Measurements from ENCODE around the gene CEP68. TPM values are rescaled to one million over a fixed set of nuclear protein-coding genes. Genes with fewer than 3 reads are reported as not detected.
"Not testable (repeated sequence)": the region's sequence is repeated elsewhere in the genome, so short reads cannot be mapped to it uniquely, and the experiment has no call there.

Gene CEP68
- 5.9 and 6.1 TPM in 2 replicates for total RNA-seq

DNA sequence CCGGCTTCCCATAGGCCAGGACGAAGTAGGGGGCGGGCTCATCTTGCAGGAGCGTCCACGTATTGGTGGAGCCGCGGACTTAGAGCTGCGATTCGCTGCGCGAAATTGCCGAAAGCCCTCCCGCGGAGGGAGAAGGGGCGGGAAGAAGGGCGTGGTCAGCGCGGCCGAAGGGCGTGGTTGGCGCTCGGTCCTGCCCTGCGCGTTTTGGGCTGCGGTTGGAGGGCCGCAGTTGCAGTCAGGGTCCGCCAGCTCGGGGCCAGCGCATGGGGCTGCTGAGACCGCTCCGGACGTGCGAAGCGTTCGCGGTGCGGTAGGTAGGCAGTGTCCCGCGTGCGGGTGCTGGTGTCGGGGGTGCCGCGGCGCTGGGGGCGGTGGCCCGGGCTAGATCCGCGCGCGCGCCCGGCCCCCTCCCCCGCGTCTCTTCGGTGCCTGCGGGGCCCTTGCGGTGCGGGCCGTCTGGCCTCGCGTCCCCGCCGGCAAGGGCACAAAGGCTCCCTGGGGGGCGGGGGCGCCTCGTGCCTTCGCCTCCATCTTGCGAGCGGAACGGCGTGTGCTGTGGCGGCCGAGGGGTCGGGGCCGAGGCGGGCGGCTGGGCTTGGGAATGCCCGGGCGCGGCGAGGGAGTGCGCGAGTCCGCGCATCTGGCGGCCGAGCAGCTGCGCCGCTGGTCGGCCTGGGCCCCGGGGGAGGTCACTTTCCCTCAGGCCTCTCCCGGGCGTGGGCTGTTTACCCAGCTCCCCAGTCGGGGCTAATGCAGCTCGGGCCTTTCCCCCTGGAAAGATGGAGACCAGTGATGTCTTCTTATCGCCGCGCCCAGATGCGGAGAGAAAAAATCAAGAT is at the start of gene CEP68:
CEP68 (plus strand) TSS at position 202 of the 839 bp plus-strand sequence. CDS start 13,029 bp downstream, outside the sequence.
- peaks cover 52% of the 10 kb centered on the region for H3K4me1 Mint-ChIP-seq (ENCODE audit: low read depth)

DNA sequence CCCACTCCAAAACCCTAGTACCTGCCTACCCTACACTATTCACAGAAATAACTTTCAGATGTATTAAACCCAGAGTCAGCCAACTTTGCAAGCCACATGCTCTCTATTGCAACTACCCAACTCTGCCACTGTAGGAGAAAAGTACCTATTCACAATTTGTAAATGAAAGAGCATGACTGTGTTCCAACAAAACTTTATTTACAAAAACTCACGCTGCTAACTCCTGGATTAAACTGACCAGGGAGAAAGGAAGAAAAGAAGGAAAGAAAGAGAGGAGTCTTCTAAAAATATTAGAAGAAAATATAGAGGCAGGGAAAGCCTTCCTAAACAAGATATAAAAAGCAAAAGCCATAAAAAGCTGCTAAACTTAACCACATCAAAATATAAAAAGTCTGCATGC is 42.4 kb upstream of the CEP68 start:
- H3K9me3 Mint-ChIP-seq: no peaks in the 10 kb centered on the region
- H3K36me3 Mint-ChIP-seq (ENCODE audit: low read depth): peaks cover 82% of the 10 kb centered on the region
- no peak for DNase-seq (ENCODE audit: low spot score)
- H3K4me3 Mint-ChIP-seq (ENCODE audit: low read depth): no peak overlapping the region
- peaks cover 9% of the 10 kb centered on the region for H3K4me1 Mint-ChIP-seq (ENCODE audit: low read depth)
- H3K27ac Mint-ChIP-seq: peak overlapping the region; percentile 13
- H3K27me3 Mint-ChIP-seq (ENCODE audit: low read depth): no peaks in the 10 kb centered on the region
- intact Hi-C loops (cut with micrococcal nuclease): no loop called here

More for the DNA sequence above, at the start of gene CEP68:
- Mint-ChIP-seq H3K27ac (peak within 1 kb of the TSS; percentile 73), H3K9me3 (no peaks in the 10 kb centered on the region), H3K27me3 (ENCODE audit: low read depth) (no peaks in the 10 kb centered on the region), H3K4me3 (ENCODE audit: low read depth) (peak within 1 kb of the TSS; percentile 92), H3K36me3 (ENCODE audit: low read depth) (peaks cover 4% of the 10 kb centered on the region)
- intact Hi-C loops (cut with micrococcal nuclease): loop anchor here (1.0 to 10.0 kb wide), 8 partner anchors 68 to 532 kb away; partner anchors contain the start of genes ACTR2, AFTPH, RAB1A and SLC1A4
- DNase-seq (ENCODE audit: low spot score): peak; percentile 96

DNA sequence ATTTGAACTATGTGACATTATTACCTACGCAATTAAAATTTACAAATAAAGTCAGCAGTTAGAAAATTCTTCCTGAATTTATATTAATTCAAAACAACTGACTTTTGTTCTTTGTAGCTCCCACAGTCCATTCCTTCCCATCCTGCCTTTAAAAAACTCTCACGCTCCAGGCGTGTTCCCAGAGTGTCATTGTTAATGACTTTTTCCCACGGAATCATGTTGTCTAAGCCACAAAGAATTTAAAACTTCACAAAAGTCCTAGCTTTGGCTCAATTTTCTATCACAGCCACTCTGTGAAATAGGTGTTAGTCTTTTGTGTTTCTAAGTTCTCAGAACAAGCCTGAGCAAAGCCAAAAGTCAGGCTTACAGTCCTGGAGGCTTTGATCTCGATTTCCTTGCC is 40.5 kb upstream of the CEP68 start:
- DNase-seq (ENCODE audit: low spot score): no peak
- Mint-ChIP-seq H3K9me3 (no peaks in the 10 kb centered on the region), H3K27ac (no peak overlapping the region), H3K27me3 (ENCODE audit: low read depth) (no peaks in the 10 kb centered on the region), H3K4me1 (ENCODE audit: low read depth) (peaks cover 9% of the 10 kb centered on the region), H3K36me3 (ENCODE audit: low read depth) (peaks cover 77% of the 10 kb centered on the region), H3K4me3 (ENCODE audit: low read depth) (no peak overlapping the region)
- intact Hi-C loops (cut with micrococcal nuclease): no loop called here

- Mint-ChIP-seq H3K27ac (peak overlapping the region; percentile 41), H3K27me3 (ENCODE audit: low read depth) (no peaks in the 10 kb centered on the region)
Observed at GRCh38 chr2:65016789-65017188, 39.4 kb upstream of the CEP68 start.

DNA sequence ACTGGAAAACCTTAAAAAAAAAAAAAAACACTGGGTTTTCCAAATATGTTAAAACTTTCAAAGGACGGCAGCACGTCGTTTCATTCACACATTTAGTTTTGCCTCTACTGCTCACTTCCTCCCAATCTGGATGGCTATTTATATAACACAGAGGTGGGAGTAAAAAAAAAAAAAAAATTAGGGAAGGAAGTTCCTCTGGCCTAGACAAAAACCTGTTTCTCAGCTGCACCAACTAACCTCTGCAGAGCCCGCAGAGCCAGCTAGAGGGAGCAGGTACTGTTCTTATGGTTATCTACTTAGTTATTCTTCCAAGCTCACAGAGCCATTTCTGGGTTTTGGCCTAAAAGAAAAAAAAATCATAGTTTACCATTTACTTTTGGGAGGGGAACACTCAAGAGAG is 38.9 kb upstream of the CEP68 start:
- H3K27ac Mint-ChIP-seq: no peak overlapping the region
- H3K27me3 Mint-ChIP-seq (ENCODE audit: low read depth): no peaks in the 10 kb centered on the region
- H3K4me1 Mint-ChIP-seq (ENCODE audit: low read depth): peaks cover 9% of the 10 kb centered on the region
- H3K9me3 Mint-ChIP-seq: no peaks in the 10 kb centered on the region
- H3K36me3 Mint-ChIP-seq (ENCODE audit: low read depth): peaks cover 76% of the 10 kb centered on the region
- H3K4me3 Mint-ChIP-seq (ENCODE audit: low read depth): no peak overlapping the region
- intact Hi-C loops (cut with micrococcal nuclease): no loop called here
- no peak for DNase-seq (ENCODE audit: low spot score)

More at GRCh38 chr2:65016789-65017188, 39.4 kb upstream of the CEP68 start:
- intact Hi-C loops (cut with micrococcal nuclease): no loop called here
- Mint-ChIP-seq H3K4me3 (ENCODE audit: low read depth) (no peak overlapping the region), H3K36me3 (ENCODE audit: low read depth) (peaks cover 75% of the 10 kb centered on the region), H3K4me1 (ENCODE audit: low read depth) (peaks cover 9% of the 10 kb centered on the region), H3K9me3 (no peaks in the 10 kb centered on the region)
- no peak for DNase-seq (ENCODE audit: low spot score)

GRCh38 chr2:65018141-65018582 is 38.1 kb upstream of the CEP68 start:
- Mint-ChIP-seq H3K36me3 (ENCODE audit: low read depth) (peaks cover 77% of the 10 kb centered on the region), H3K9me3 (no peaks in the 10 kb centered on the region), H3K27ac (no peak overlapping the region), H3K4me3 (ENCODE audit: low read depth) (no peak overlapping the region), H3K4me1 (ENCODE audit: low read depth) (peaks cover 8% of the 10 kb centered on the region), H3K27me3 (ENCODE audit: low read depth) (no peaks in the 10 kb centered on the region)
- intact Hi-C loops (cut with micrococcal nuclease): no loop called here
- no peak for DNase-seq (ENCODE audit: low spot score)

- no peak overlapping the region for H3K4me3 Mint-ChIP-seq (ENCODE audit: low read depth)
- H3K36me3 Mint-ChIP-seq (ENCODE audit: low read depth): peaks cover 78% of the 10 kb centered on the region
- intact Hi-C loops (cut with micrococcal nuclease): no loop called here
- DNase-seq (ENCODE audit: low spot score): no peak
- no peaks in the 10 kb centered on the region for H3K27me3 Mint-ChIP-seq (ENCODE audit: low read depth)
- H3K9me3 Mint-ChIP-seq: no peaks in the 10 kb centered on the region
- H3K4me1 Mint-ChIP-seq (ENCODE audit: low read depth): peaks cover 5% of the 10 kb centered on the region
- no peak overlapping the region for H3K27ac Mint-ChIP-seq
Observed at GRCh38 chr2:65019010-65019409, 37.2 kb upstream of the CEP68 start.

GRCh38 chr2:65019675-65020195 is 36.5 kb upstream of the CEP68 start:
- Mint-ChIP-seq H3K36me3 (ENCODE audit: low read depth) (peaks cover 77% of the 10 kb centered on the region), H3K9me3 (no peaks in the 10 kb centered on the region)
- DNase-seq (ENCODE audit: low spot score): no peak

GRCh38 chr2:65020251-65020650 is 36.0 kb upstream of the CEP68 start:
- H3K27ac Mint-ChIP-seq; H3K9me3 Mint-ChIP-seq; H3K4me1 Mint-ChIP-seq (ENCODE audit: low read depth); DNase-seq (ENCODE audit: low spot score); intact Hi-C loops (cut with micrococcal nuclease); H3K27me3 Mint-ChIP-seq (ENCODE audit: low read depth); H3K4me3 Mint-ChIP-seq (ENCODE audit: low read depth): not testable (repeated sequence)
- H3K36me3 Mint-ChIP-seq (ENCODE audit: low read depth): peaks cover 72% of the 10 kb centered on the region

More at GRCh38 chr2:65019675-65020195, 36.5 kb upstream of the CEP68 start:
- Mint-ChIP-seq H3K4me1 (ENCODE audit: low read depth) (peaks cover 9% of the 10 kb centered on the region), H3K27ac (no peak overlapping the region), H3K4me3 (ENCODE audit: low read depth) (no peak overlapping the region), H3K27me3 (ENCODE audit: low read depth) (no peaks in the 10 kb centered on the region)
- intact Hi-C loops (cut with micrococcal nuclease): no loop called here

GRCh38 chr2:65020943-65021528 is 35.2 kb upstream of the CEP68 start:
- Mint-ChIP-seq H3K27me3 (ENCODE audit: low read depth) (no peaks in the 10 kb centered on the region), H3K9me3 (no peaks in the 10 kb centered on the region), H3K36me3 (ENCODE audit: low read depth) (peaks cover 66% of the 10 kb centered on the region), H3K4me1 (ENCODE audit: low read depth) (peaks cover 13% of the 10 kb centered on the region), H3K4me3 (ENCODE audit: low read depth) (no peak overlapping the region), H3K27ac (no peak overlapping the region)
- intact Hi-C loops (cut with micrococcal nuclease): no loop called here
- DNase-seq (ENCODE audit: low spot score): no peak

GRCh38 chr2:65021709-65022108 is 34.5 kb upstream of the CEP68 start:
- no peak overlapping the region for H3K4me3 Mint-ChIP-seq (ENCODE audit: low read depth)
- intact Hi-C loops (cut with micrococcal nuclease): no loop called here
- peaks cover 60% of the 10 kb centered on the region for H3K36me3 Mint-ChIP-seq (ENCODE audit: low read depth)
- H3K4me1 Mint-ChIP-seq (ENCODE audit: low read depth): peaks cover 12% of the 10 kb centered on the region
- H3K9me3 Mint-ChIP-seq: no peaks in the 10 kb centered on the region
- H3K27me3 Mint-ChIP-seq (ENCODE audit: low read depth): no peaks in the 10 kb centered on the region
- no peak for DNase-seq (ENCODE audit: low spot score)
- no peak overlapping the region for H3K27ac Mint-ChIP-seq

DNA sequence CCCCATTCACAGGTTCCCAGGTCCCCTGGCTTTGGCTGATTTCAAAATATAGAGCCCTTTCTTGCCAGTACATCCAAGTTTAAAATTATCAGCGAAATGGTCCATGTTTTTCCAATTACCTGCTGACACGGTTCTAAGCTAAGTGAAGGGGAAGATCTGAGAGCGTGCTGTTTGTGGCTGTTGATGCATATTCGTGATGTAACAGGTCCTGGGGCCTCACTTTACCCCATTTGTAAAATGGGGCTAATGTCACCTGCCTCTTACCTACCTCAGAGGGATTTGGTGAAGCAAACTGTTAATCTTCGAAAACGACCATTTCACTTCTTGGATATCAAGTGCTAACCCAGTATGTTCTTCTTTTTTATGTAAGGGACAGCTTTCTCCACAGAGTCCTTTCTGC is 34.0 kb upstream of the CEP68 start:
- peaks cover 55% of the 10 kb centered on the region for H3K36me3 Mint-ChIP-seq (ENCODE audit: low read depth)
- no peaks in the 10 kb centered on the region for H3K9me3 Mint-ChIP-seq
- no peak overlapping the region for H3K27ac Mint-ChIP-seq
- DNase-seq (ENCODE audit: low spot score): no peak
- peaks cover 10% of the 10 kb centered on the region for H3K4me1 Mint-ChIP-seq (ENCODE audit: low read depth)
- intact Hi-C loops (cut with micrococcal nuclease): no loop called here
- no peaks in the 10 kb centered on the region for H3K27me3 Mint-ChIP-seq (ENCODE audit: low read depth)
- H3K4me3 Mint-ChIP-seq (ENCODE audit: low read depth): no peak overlapping the region

DNA sequence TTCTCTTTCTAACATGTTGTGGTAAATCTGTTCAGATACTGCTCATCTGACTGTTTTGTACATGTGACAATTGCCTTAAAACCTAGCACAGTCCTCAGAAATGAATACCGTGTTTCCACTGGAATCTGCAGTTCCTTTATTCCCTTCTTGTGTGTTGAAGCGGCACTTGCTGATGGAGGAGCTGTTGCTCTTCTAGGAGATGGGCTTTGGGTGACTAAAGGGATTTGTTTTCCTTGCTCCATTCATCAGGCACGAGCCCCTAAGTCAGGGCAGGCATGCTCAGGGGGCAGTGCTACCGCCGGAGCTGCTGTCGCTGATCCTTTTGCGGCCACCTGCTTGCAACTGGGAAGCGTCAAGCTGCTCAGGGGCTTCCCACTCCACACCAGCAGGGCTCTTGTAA is 32.5 kb upstream of the CEP68 start:
- Mint-ChIP-seq H3K4me3 (ENCODE audit: low read depth) (no peak overlapping the region), H3K27ac (no peak overlapping the region), H3K27me3 (ENCODE audit: low read depth) (no peaks in the 10 kb centered on the region), H3K9me3 (no peaks in the 10 kb centered on the region), H3K4me1 (ENCODE audit: low read depth) (peaks cover 8% of the 10 kb centered on the region), H3K36me3 (ENCODE audit: low read depth) (peaks cover 39% of the 10 kb centered on the region)
- intact Hi-C loops (cut with micrococcal nuclease): no loop called here
- no peak for DNase-seq (ENCODE audit: low spot score)

All from activated T-helper 2 cell treated with anti-CD3 and anti-CD28 coated beads, Interferon-gamma antibody, Interleukin-2, Interleukin-4, amounts not matched to agents 10 μg/mL and 5 μg/mL and 100 μg/mL, durations not matched to agents 14 hours and 24 hours and 36 hours (primary cell).